ENCODE measurements around the gene NDUFV3. TPM values are rescaled to one million over a fixed set of nuclear protein-coding genes. Genes with fewer than 3 reads are reported as not detected.
A peak's percentile ranks its signal among the peaks of the same experiment; 100 is the strongest.
"Not testable (repeated sequence)": the region's sequence is repeated elsewhere in the genome, so short reads cannot be mapped to it uniquely, and the experiment has no call there.

NDUFV3 gene
- total RNA-seq, 1 donor from 2014 or later, result 28.8 TPM

DNA sequence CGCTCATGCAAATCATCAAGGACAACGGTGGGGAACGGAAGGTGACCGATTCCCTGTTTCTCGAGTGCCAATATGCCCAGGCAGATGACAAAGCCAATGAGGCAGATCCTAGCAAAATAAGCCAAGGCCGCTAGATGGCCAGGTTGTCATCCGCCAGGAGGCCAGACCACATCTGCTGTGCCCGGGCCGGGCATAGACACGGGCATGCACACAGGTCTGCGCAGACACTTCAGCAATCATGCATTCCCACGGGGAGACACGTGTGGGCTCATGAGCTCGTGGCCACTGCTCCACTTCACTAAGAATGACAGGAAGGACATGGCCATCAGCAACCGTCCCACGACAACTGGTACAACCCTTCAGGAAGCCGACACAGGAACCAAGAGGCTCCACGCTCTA lies 37.2 kb upstream of the NDUFV3 start:
- no peak for DNase-seq (ENCODE audit: low read depth in 2 of 2)

GRCh38 chr21:42857216-42857615 lies 35.9 kb upstream of the NDUFV3 start:
- no peak for DNase-seq (ENCODE audit: low read depth in 2 of 2)

GRCh38 chr21:42858185-42858847 lies 34.8 kb upstream of the NDUFV3 start:
- no peak for DNase-seq (ENCODE audit: low read depth in 2 of 2)

DNA sequence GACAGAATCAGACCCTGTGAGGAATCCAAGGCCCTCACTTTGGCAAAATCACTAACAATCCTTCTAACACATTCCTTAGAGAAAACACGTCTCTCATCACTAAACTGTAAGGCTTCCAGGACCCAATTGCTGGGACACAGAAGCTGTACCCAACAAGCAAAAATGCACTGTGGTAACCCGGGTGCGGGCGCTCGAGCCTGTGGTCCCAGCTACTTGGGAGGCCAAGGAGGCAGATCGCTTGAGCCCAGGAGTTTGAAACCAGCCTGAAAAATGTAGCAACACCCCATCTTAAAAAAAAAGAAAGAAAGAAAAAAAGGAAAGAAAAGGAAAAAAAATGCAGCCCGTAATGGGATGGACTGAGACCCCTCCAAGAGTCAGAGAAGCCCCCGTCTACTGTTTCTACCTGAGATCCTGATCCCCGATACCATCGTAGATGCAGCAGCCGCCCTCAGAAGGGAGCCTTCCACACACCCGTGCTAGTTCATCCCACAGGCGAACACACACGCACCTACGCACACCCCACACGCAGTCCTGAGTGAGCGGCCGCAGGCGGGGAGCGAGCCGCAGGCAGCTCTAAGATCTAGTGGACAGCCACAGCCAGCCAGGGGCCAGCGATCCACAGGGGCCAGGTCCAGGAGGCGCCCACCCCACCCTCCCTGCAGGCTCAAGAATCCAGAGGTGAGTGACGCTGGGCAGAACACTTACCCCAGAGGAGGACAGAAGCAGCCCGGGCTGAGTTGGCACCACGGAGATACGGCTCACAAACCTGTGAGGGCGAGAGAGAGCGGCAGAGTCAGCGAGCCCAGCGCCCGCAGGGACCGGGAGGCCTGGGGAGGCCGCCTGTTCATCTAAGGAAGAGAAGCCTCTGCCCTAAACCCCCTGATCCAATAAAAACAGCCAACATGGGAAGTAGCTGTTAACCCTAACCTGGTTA lies 33.9 kb upstream of the NDUFV3 start:
- DNase-seq (ENCODE audit: low read depth in 2 of 2), result no peak

DNA sequence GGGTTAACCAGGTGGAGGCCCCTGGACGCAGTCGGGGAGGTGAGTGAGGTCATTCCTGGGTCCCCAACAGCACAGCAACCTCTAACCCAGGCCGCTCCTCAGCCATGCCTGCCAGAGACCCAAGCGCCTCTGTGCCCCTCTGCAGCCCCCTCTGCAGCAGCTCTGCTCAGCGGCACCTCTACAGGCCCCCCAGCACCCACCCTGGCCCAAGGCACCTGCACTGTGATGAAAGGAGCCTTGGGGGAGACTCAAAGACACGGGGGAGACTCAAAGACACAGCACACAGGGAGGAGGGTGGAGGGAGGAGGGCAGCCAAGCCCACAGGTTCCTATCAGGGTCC lies 33.2 kb upstream of the NDUFV3 start:
- no peak for DNase-seq (ENCODE audit: low read depth in 2 of 2)

DNA sequence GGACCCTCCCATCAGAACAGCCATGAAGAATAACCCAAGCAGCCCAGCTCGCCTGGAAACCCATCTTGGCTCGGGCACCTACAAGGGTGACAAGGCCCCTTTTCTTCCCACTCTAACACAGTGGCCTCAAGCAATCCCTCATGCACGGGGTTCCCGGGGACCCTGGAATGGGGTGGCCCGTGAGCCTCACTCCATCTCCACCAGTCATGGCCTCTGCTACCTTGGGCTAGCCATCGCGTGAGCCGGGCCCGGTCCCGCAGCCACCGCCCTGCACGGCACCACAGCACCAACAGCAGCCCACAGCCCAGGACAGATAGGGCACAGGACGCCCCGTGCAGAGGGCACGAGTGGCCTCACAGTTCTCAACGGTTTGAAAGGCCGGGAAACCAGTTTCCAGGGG lies 32.8 kb upstream of the NDUFV3 start:
- DNase-seq (ENCODE audit: low read depth in 2 of 2), result no peak

GRCh38 chr21:42861311-42861847 lies 31.7 kb upstream of the NDUFV3 start:
- peak in 1 of 2 donors; percentile 58 for DNase-seq (ENCODE audit: low read depth in 2 of 2)

DNA sequence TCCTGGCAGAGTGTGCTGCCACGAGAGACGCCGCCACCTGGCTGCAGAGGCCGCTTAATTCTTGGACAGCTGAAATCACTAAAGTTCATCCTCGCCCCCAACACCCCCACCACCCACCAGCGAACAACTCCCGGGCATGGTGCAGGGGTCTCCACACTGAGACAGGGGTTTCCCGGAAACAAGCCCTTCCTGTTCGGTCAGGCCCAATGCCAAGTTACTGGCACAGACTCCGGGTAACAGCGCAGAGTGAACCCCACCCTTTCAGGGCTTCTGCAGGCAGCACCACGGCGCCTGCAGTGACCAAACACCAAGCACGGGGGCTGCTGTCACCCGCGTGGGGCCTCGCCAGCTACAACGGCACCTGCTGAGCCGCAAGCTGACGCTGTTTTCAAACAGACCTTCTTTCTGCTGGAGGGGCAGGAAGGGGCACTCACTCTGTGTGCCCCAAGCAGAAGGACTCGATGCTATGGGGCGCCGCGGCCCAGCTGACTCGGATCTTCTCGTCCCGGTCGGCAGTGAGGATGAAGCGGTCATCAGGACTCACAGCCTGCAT lies 31.2 kb upstream of the NDUFV3 start:
- peak; percentile 17 to 47 for DNase-seq (ENCODE audit: low read depth in 2 of 2)

DNA sequence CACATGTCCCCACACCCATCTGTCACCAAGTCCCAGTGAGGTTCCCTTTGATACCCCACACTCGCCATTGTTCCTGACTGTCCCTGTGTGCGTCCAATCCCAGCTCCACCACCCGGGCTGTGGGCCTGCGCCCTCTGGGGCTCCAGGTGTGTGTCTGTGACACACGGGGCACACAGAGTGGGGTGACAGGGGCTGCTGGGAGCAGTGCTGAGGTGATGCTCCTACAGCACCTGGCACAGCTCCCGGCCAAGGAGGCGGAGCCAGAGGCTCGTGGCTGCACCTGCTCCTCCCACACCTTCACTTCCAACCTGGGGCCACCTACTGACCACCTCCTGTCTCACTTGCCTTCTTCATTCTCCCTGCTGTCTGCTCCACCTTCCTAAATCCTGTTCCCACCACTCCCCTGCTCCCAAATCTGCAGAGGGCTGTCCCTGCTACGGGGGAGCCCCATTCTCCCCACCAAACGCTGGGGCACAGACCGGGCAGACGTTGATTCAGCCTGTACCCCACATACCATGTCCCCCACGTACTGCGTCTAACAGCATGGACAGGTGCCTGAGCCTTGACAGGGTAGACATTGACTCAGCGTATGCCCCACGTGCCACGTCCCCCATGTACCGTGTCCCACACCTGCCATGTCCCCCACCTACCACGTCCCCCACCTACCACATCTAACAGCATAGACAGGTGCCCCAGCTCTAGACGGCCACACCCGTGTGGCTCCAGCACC lies 30.2 kb upstream of the NDUFV3 start:
- no peak for DNase-seq (ENCODE audit: low read depth in 2 of 2)

DNA sequence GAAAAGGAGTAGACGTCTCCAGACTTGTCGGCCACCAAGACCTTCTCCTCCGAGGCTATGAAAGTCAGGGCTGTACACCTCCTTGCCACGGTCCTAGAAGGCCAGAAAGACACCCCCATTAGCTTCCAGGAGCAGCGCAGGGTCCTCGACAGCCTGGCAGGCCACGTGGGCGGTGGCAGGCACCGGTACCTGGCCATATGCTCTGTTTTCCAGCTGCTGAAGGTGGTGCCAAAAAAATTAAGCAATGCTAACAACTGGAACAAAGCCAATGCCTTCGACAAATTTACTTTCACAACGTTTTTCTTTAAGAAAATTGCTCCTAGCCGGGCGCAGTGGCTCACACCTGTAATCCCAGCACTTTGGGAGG lies 29.6 kb upstream of the NDUFV3 start:
- no peak for DNase-seq (ENCODE audit: low read depth in 2 of 2)

- DNase-seq (ENCODE audit: low read depth in 2 of 2), result no peak
Measured at GRCh38 chr21:42864286-42864685, 28.8 kb upstream of the NDUFV3 start.

- no peak for DNase-seq (ENCODE audit: low read depth in 2 of 2)
Measured at GRCh38 chr21:42864815-42865775, 28.0 kb upstream of the NDUFV3 start.

GRCh38 chr21:42865776-42866160 lies 27.3 kb upstream of the NDUFV3 start:
- no peak for DNase-seq (ENCODE audit: low read depth in 2 of 2)

DNA sequence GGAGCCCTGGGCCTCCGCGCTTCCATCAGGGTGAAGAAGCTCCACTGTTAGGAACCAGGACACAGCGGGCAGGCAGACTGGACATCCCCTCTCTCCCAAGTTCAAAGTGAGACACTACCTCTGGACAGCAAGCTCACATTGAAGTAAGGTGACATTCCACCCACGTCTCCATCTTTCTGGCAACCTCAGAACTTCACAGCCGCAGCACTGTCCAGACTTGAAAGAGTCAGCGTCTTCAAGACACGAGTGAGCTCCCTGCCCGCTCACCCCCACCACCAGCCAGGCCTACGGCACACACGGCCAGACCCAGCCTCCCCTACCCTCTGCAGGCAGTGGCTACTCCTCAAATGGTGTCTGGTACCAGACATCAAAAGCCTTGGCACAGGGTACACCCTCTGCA lies 24.9 kb upstream of the NDUFV3 start:
- DNase-seq (ENCODE audit: low read depth in 2 of 2), result no peak

- no peak for DNase-seq (ENCODE audit: low read depth in 2 of 2)
Measured at GRCh38 chr21:42873096-42873495, 20.0 kb upstream of the NDUFV3 start.

DNA sequence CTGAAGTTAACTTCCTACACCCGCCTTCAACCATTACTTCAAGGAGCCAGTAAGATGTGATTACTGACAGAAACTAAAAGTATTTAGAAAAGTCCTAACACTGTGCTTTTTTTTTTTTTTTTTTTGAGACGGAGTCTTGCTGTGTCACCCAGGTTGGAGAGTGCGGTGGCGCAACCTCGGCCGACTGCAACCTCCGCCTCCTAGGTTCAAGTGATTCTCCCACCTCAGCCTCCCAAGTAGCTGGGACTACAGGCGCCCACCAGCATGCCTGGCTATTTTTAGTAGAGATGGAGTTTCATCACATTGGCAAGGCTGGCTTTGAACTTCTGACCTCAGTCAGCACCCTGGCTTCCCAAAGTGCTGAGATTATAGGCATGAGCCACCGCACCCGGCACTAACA lies 17.3 kb upstream of the NDUFV3 start:
- DNase-seq (ENCODE audit: low read depth in 2 of 2), result not testable (repeated sequence)

GRCh38 chr21:42878678-42878992 lies 14.5 kb upstream of the NDUFV3 start:
- DNase-seq (ENCODE audit: low read depth in 2 of 2), result no peak

- peak; percentile 98 to 99 for DNase-seq (ENCODE audit: low read depth in 2 of 2)
Measured at GRCh38 chr21:42878993-42879787, 13.9 kb upstream of the NDUFV3 start, which contains the start of gene WDR4. Gene WDR4, minus strand, starts transcription at chr21:42879539. Its CDS starts 44 bp downstream, at chr21:42879495.

DNA sequence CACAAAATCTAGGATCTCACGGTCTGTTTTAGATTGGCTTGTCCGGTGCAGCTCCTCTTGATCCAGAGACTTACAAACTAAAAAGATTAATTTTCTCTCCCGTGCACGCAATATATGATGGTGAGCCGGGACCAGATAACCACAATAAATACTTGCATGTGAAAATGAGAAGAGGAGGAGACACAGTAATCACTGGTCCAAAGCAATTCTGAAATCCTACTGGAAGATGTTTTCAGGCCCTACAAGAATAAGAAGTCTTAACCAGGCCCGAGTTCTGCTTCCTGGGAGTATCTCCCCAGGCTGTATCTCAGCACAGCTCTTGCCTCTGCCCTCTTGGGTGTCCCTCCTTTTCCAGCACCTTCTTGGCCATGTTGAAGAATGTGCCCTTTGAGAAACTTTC lies 12.8 kb upstream of the NDUFV3 start:
- DNase-seq (ENCODE audit: low read depth in 2 of 2), result no peak

GRCh38 chr21:42883921-42884320 lies 9.2 kb upstream of the NDUFV3 start:
- DNase-seq (ENCODE audit: low read depth in 2 of 2), result no peak
